Activated naive CD4-positive, alpha-beta T cell treated with Interleukin-2 at 50 U/mL for 16 hours (primary cell): ENCODE results near the gene PTPN3.
"Not testable (repeated sequence)": the region's sequence is repeated elsewhere in the genome, so short reads cannot be mapped to it uniquely, and the experiment has no call there.

Experiments used
- DNase-seq: peaks from one replicate; pipeline ENCODE4 v3.0.0-alpha.2; 2020

Gene PTPN3, protein sequence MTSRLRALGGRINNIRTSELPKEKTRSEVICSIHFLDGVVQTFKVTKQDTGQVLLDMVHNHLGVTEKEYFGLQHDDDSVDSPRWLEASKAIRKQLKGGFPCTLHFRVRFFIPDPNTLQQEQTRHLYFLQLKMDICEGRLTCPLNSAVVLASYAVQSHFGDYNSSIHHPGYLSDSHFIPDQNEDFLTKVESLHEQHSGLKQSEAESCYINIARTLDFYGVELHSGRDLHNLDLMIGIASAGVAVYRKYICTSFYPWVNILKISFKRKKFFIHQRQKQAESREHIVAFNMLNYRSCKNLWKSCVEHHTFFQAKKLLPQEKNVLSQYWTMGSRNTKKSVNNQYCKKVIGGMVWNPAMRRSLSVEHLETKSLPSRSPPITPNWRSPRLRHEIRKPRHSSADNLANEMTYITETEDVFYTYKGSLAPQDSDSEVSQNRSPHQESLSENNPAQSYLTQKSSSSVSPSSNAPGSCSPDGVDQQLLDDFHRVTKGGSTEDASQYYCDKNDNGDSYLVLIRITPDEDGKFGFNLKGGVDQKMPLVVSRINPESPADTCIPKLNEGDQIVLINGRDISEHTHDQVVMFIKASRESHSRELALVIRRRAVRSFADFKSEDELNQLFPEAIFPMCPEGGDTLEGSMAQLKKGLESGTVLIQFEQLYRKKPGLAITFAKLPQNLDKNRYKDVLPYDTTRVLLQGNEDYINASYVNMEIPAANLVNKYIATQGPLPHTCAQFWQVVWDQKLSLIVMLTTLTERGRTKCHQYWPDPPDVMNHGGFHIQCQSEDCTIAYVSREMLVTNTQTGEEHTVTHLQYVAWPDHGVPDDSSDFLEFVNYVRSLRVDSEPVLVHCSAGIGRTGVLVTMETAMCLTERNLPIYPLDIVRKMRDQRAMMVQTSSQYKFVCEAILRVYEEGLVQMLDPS

DNA sequence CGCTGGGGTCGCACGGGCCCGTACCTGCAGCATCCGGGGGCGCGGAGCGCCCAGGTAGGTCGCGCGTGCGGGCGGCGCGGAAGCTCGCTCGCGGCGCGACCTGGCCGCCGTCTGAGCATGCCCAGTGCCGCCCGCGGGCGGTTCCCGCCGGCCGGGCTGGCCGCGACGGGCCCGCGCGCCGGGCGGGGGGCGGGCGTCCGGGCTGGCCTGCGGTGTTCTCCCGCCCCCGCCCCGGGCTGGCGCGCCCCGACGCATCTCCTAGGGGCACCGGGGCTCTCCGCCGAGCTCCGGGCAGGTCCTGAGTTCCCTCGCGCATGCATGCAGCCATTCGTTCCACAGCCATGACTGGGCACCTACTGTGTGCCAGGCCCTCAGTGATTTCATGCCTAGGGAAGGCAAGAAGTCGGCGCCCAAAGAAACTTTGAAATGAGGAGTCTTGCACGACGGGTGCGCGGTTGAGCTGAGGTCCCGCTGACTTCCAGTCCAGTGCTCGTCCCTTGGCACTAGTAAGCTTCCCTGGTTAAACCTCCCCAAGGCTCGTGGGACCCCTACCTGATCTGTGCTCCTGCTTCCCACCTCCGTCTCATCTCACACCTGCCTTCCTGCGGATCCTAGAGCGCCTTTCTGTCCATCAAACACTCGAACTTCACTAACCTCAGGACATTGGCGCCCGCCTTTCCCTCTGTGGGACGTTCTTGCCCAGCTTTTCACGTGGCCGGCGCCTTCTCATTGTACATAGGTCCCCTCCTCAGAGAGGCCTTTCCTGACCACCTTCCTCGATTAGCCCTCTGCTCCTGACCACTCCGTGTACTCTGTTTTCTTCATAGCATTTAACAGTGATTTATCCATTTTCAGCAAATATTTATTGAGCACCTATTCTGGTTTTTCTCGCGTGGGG, at the start of gene PTPN3:
Gene PTPN3 (minus strand): TSS at position 113 of the 898 bp plus-strand sequence. CDS start 34,873 bp downstream, outside the sequence.
- DNase-seq, result no peak

DNA sequence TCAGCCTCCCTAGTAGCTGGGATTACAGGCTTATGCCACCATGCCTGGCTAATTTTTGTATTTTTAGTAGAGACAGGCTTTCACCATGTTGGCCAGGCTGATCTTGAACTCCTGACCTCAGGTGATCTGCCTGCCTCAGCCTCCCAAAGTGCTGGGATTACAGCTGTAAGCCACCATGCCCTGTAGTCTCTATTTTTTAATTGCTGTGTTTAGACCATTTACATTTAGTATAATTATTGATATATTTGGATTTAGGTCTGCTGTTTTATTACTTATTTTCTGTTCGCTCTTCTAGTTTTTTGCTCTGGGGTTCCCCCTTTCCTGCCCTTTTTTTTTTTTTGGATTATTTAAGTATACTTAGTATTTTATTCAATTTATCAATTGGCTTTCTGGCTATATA, 46.8 kb upstream of the PTPN3 start:
- not testable (repeated sequence) for DNase-seq

DNA sequence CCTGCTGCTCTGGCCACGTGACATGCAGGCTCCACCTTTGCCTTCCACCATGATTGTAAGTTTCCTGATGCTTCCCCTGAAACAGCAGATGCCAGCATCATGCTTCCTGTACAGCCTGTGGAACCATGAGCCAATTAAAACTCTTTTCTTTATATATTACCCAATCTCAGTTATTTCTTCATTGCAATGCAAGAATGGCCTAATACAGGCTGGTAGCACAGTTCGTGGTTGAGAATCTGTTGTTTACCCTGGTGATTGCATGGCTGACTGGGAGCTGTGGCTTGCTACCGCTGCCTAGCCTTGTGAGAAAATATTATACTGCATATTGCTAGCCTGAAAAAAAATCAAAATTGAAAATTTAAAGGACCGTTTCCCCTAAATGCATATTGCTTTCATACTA, 44.8 kb upstream of the PTPN3 start:
- DNase-seq, result no peak

DNA sequence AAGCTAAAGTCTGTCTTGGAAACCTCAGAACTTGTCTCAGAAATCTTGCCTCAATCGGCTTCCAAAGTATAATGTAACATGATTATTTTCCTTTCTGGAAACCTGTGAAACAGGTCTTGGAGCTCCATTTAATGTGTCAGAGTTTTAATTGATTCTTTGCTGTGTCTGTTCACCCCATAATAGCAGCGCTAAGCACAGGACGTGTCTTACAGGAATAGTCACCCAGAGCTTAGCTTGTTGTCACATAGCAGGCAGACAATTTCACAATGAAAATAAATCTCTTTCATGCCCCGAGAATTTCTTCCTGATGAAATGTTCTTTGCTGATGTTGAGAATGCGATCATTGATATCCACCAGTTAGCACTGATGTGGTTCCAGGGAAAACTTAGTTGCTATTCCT, 40.2 kb upstream of the PTPN3 start:
- DNase-seq, result no peak

DNA sequence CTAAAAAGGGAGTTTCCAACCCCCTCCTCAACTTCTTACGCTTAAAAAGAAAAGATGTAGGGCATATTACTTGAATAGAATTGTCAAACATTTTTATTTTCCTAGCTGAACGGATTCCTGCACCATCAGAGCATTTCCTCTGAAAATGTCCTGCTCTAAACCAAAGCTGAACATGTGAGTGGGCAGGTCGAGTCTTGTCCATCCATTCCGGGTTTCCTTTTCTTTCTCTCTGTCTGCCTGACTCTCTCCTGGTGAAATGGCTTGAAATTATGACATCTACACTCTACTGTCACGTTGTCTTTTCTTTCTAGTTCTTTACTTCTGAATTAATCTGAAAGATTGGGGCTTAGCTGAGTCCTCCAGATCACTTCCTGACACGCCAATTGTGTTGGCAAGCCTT, 39.2 kb upstream of the PTPN3 start:
- no peak for DNase-seq

DNA sequence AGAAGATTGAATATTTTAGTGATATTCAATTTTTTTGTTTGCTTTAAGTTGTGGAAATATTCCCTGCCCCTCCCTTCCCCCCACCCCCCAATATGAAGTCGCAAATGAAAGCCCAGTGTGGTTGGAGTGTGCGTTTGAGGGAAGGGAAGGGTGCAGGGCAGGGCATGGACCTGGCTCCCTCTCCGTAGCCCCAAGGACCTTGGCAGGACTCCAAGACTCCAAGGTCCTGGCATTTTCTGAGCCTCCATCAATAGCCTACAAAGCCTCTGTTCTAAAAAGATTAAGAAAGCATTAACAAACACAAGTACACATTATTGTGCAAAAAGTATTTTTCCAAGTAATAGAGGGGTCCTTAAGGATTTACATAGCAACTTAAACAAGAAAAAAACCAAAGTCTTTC, 38.8 kb upstream of the PTPN3 start:
- no peak for DNase-seq

DNA sequence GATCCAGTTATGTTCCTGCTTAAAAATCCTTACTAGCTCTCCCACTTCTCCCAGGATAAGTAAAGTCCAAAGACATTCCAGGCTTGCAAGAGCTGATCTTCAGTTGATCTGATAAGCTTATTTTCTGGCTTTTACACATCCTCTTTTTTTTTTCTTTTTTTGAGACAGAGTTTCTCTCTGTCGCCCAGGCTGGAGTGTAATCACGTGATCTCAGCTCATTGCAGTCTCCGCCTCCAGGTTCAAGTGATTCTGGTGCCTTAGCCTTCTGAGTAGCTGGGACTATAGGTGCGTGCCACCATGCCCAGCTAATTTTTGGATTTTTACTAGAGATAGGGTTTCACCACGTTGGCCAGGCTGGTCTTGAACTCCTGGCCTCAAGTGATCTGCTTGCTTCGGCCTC, 37.3 kb upstream of the PTPN3 start:
- DNase-seq, result no peak

DNA sequence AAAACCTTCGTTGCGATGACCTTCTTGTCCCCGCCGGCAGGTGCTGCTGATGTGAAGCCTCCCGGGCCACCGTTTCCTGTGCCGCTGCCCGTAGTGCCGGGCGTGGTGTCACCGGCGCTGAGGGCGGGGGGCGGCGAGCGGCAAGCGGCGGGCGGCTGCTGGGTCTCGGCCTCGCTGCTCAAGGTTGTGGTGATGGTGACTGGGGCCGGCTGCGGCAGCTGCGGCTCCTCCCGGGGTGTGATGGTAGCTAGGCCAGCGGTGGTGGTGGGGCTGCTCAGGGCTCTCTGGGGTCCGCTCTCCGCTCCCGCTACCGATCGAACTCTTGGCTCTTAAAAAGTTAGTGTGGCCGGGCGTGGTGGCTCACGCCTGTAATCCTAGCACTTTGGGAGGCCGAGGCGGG, 36.0 kb upstream of the PTPN3 start:
- DNase-seq, result no peak

DNA sequence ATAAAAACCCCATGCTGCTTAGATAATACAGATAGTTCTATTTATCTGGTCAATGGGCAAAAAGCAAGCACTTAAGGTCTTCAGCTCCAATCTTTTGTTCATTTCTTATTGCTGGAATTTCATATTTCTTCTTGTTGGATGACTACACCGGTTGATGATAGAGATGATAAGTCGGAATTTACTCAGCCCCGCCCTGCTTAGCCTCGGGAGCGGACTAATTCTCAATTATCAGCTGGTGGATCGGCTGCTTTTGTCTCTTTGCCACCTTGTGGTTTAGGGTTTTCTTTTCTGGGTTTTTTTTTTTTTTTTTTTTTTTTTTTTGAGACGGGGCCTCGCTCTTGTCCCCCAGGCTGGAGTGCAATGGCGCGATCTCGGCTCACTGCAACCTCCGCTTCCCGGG, 34.5 kb upstream of the PTPN3 start:
- DNase-seq, result not testable (repeated sequence)

DNA sequence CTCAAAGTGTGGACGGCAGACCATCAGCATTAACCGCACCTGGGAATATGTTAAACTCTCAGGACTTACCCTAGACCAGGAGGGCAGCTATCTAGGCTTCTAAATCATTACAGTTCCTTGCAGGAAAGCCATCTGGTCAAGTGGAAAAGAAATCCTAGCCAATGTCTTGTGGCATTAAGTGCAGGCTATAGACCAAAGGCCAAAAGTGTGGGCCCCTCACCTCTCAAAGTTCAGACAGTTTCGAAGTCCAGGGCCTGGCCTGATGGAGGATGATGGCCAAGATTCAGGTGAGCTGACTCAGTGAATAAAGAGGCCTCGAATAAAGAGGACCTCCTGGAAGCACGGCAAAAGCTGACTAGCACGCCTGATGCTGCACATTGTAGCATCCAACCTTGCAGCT, 24.0 kb upstream of the PTPN3 start:
- no peak for DNase-seq

DNA sequence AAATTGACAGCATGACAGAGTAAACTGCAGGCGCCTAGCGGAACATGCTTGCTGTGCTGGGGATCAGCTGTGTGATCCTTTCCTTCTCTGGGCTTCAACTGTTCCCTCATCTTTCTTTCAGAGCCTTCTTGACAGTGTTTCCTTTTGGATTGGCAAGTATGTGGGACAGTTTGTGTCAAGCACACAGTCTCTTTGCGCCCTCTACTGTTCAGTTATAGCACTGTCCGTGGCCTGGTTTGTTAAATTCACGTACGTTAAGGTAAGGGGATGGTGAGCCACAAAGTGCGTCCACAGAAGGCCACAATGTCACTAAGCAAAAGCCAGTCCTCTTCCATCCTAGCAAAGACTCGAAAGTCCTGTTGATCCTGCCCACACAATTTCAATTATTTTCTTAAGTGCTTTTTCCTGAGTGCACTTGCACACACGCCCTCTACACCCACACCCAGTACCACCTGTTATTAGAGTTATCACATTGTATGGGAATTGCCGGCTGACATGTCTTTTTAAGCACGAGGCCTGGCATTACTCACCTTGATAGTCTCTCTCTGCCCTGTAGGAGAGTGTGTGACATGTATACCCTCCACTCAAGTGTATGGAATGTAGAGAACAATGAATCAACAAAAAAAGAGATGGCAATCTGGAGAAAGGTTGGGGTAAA, 22.5 kb upstream of the PTPN3 start:
- peak; percentile 12 for DNase-seq

DNA sequence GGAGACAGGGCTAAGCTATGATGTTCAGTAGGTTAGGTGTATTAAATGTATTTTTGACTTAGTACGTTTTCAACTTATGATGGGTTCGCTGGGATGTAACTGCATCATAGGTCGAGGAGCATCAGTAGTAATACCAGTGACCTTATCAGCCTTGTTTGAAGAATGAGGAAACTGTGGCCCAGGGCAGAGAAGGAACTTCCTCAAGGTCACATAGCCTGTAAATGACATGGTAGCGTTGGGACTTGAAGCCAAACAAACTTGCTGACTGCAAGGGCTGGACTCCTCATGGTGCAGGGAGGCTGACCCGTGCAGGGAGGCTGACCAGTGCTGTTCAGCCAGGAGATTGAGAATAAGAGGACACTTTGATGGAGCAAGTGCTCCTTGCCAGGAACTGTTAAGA, 21.3 kb upstream of the PTPN3 start:
- no peak for DNase-seq

DNA sequence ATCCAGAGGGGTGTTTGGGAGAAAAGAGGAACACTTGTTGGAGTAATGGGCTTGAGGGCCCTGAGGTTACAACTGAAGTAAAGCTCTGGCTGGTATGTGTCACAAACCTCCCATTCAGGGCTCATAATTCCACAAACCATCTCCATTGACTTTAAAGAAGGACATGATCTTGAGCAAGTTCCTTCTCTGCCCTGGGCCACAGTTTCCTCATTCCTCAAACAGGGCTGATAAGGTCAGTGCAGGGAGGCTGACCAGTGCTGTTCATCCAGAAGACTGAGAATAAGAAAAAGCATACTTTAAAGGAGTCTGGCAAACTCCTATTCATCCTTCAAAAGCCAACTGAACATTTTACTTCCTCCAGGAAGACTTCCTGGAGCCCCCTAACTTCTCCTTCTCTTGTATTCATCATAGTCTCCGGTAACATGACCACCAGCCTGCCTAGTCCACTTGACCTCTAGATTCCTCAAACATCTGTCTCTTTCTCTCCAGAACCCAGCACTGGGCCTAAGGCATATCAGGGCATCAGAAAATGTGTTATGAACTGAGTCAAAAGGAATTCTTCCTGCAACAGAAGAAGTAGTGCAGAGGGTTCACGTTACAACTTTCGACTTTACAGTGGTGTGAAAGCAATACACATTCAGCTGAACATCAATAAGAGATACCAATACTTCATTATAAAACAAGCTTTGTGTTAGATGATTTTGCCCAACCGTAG, 20.7 kb upstream of the PTPN3 start:
- no peak for DNase-seq

DNA sequence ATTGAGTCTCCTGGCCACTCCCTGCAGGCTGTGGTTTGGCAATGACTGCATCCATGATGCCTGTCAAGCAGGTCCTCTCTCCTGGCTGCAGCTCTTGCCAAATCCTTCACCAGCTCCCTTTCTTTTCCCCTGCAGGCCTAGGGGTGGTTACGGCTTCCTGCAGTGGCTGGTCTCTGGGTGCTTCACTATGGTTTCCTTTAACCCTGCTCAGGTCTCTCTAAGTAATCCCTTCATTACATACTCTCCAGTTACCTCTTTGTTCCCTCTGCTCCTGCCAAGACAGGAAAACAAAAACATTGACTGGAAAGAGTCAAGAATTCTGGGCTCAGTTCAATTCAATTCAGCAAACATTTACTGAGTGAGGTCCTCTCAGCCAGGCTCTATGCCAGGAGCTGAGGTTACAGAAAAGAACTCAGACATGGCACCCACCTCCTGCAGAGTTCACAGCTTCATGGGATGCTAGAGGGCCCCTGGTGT, 19.8 kb upstream of the PTPN3 start:
- no peak for DNase-seq

DNA sequence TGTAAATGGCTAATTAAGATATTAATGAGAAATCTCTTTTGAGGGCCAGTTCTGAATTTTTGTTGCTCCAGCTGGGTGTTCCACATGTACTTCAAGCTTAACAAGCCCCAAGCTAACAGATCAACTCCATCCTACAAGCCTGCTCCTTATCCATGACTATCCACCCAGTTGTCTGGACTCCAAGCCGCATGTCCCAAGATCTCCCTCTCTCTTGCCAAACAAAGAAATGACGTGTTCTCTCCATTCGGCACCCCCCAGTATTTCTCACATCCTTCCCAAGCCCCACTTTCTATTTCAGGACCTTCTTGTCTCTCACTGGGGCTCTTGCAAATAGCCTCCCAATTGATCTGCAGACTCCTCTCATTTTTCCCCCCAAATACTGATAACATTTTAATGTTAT, 15.8 kb upstream of the PTPN3 start:
- DNase-seq, result no peak

DNA sequence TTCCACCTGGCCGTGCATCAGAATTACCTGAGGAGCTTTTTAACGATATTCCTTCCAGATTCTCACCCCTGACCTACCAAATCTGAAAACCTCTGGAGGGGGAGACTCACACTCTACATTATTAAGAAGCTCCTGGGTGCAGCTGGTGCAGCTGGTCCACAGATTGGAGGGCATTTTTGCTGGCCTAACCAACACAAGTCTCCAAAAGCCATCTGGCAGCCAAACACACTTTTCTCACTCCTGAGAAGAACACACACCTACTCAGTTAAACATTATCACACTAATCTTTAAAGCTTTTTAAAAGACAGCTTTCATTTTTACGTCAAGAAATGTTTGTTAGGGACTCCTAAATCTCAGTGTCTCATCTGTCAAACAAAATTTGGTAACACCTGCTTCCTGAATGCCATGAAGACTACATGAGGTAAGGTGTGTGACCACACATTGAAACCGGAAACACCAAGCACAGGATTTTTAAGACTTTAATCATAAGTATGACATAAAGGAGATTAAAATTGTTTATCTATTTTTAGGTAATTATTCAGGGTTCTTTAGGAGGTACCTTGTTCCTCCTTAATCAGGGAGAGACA, 14.2 kb upstream of the PTPN3 start:
- no peak for DNase-seq

DNA sequence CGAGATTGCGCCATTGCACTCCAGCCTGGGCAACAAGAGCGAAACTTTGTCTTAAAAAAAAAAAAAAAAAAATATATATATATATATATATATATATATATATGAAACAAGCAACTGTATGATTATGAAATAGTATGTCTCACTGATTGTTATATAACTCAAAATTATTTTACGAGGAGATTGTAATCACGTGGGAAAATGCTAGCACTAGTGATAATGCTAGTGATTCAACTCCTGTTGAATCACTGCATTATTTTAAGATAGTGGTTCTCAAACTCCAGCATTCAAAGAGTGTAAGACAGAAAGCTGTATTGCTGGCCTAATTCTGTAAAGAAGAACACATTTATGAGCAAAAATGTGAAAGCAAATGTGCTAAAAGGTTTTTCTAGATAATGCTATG, 12.4 kb upstream of the PTPN3 start:
- no peak for DNase-seq

DNA sequence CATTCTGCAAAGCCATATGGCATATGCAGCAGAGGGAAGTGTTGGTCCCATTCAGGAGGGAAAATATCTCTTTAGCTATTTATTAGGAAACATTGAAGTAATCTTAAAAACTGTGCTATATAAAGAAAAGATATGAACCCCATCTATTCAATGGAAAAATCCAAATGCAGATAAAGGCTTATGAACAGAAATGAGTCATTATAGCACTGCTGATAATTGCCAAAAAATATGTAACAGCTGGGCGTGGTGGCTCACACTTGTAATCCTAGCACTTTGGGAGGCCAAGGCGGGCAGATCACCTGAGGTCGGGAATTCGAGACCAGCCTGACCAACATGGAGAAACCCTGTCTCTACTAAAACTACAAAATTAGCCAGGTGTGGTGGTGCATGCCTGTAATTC, 11.9 kb upstream of the PTPN3 start:
- not testable (repeated sequence) for DNase-seq

DNA sequence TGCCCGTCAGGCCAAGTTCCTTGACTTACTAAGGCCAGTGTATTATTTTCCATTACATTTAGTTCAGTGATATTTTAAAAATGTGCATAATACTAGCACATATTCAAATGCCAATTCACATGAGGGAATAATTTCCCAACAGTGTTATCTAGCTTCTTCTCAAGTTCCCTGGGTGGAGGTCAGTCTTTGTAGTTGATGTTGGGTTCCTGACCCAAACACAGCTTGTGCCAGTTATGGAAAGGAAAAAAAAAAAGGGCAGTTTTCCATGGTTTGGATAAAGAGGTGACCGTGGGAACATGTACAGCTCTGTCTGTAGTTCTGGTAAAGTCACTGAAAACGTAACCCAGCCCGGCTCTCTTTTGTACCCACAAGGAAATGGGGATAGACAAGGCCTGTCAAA, 11.5 kb upstream of the PTPN3 start:
- DNase-seq, result no peak

DNA sequence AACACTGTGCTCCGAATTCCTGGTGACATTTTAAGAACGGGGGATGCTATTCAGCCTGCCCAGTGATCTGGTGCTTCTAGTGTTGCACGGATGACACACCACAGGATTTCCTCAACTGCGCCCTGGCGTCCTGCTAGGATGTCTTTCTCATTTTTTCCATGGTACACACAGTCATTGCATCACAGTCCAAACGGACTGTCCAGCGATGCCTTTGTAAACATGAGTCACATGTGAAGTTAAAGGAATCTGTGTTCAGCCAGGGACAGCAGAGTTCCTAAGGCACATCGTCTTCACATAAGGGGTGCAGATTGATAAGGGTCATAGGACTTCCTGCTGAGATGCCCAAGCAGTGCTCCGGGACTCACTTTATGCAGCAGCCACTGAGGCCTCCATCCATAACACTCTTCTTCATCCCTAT, 9.3 kb upstream of the PTPN3 start:
- no peak for DNase-seq

DNA sequence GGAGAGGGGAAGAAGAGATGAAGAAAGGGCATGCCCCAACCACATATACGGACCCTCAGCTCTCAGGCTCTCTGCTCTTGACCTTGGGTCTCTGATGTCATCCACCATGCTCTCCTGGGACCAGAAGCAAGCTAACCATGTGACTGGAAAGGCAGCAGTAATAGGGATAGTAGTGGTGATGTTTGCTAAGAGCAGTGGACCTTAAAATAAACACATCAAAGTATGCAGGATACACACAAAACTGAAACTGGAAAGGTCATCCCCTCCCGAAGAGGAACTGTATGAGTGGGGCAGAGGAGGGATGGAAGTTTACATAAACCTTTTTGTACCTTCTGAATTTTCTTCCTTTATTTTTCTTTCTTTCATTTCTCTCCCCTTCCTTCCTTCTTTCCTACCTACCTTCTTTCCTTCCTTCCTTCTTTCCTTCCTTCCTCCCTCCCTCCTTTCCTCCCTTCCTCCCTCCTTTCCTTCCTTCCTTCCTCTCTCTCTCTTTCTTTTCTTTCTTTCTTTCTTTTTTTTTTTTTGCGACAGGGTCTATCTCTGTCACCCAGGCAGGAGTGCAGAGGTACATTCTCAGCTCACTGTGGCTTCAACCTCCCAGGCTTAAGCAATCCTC, 8.1 kb upstream of the PTPN3 start:
- no peak for DNase-seq
